Right ventricle myocardium superior (tissue), 1 donor: ENCODE measurements around the gene HOOK2. TPM values are rescaled to one million over a fixed set of nuclear protein-coding genes. Genes with fewer than 3 reads are reported as not detected.

ENCODE experiments used
- microRNA-seq: library from miRNA; unstranded; fragments of <30 nt; microRNA quantifications from one replicate; pipeline ENCODE4 v1.2.0, GENCODE V29; 2020
- total RNA-seq: library from RNA; stranded (reverse); fragmentation: NEBNext Ultra II Directional; extraction: Animal tissue kit (Norgen Biotek cat#: 25700); gene quantifications from one replicate; pipeline ENCODE4 v1.2.1, GENCODE V29; 2021
- donor health status: DM: no; HTN: yes; CAD: no; lungs with severe emphysema.

Gene HOOK2
- total RNA-seq, 1 donor from 2014 or later: 43.6 TPM

Small RNA genes within 50 kb of the gene (microRNA-seq; reads per million reads assigned to microRNA genes)
- not detected for gene MIR5684

Other genes starting within 250 kb of the HOOK2 start
- 9.9 TPM for gene ZNF564, start 224.1 kb downstream of the HOOK2 start, total RNA-seq
- gene ZNF490, start 164.7 kb downstream of the HOOK2 start, total RNA-seq: 3.9 TPM
- gene ZNF791, start 164.6 kb downstream of the HOOK2 start, total RNA-seq: 14.5 TPM
- gene MAN2B1, start 108.8 kb downstream of the HOOK2 start, total RNA-seq: 33.2 TPM
- gene WDR83, start 108.7 kb downstream of the HOOK2 start, total RNA-seq: 6.5 TPM
- 42.9 TPM for gene DHPS, start 93.7 kb downstream of the HOOK2 start, total RNA-seq
- not detected for gene GNG14, start 87.6 kb downstream of the HOOK2 start, total RNA-seq
- gene FBXW9, start 78.9 kb downstream of the HOOK2 start, total RNA-seq: 2.0 TPM
- 30.9 TPM for gene TNPO2, start 51.6 kb downstream of the HOOK2 start, total RNA-seq
- gene TRIR, start 40.9 kb downstream of the HOOK2 start, total RNA-seq: 117 TPM
- 60.7 TPM for gene GET3, start 38.1 kb downstream of the HOOK2 start, total RNA-seq
- not detected for gene BEST2, start 23.8 kb downstream of the HOOK2 start, total RNA-seq
- 23.9 TPM for gene JUNB, start 15.9 kb upstream of the HOOK2 start, total RNA-seq
- gene PRDX2, start 26.2 kb upstream of the HOOK2 start, total RNA-seq: 684 TPM
- gene THSD8, start 26.5 kb upstream of the HOOK2 start, total RNA-seq: 1.6 TPM
- gene RNASEH2A, start 31.0 kb upstream of the HOOK2 start, total RNA-seq: 6.3 TPM
- gene RTBDN, start 59.0 kb upstream of the HOOK2 start, total RNA-seq: not detected
- not detected for gene MAST1, start 63.0 kb upstream of the HOOK2 start, total RNA-seq
- gene DNASE2, start 105.9 kb upstream of the HOOK2 start, total RNA-seq: 16.9 TPM
- gene KLF1, start 111.6 kb upstream of the HOOK2 start, total RNA-seq: not detected
- gene GCDH, start 115.6 kb upstream of the HOOK2 start, total RNA-seq: 39.5 TPM
- gene SYCE2, start 143.7 kb upstream of the HOOK2 start, total RNA-seq: not detected
- 34.6 TPM for gene FARSA, start 158.2 kb upstream of the HOOK2 start, total RNA-seq
- gene CALR, start 163.1 kb upstream of the HOOK2 start, total RNA-seq: 378 TPM
- 174 TPM for gene RAD23A, start 170.3 kb upstream of the HOOK2 start, total RNA-seq
- gene GADD45GIP1, start 181.7 kb upstream of the HOOK2 start, total RNA-seq: 31.1 TPM
- gene DAND5, start 194.0 kb upstream of the HOOK2 start, total RNA-seq: 9.1 TPM
- 160 TPM for gene NFIX, start 219.9 kb upstream of the HOOK2 start, total RNA-seq